DLD1 (cell line): ENCODE data around the gene VWCE.

ENCODE experiments used
- in situ Hi-C: cut with HindIII; loops from 2 replicates; pipeline ENCODE4 v1.10.0; 2017; ENCODE audit warnings: low sequenced_read_pairs

The VWCE gene

DNA sequence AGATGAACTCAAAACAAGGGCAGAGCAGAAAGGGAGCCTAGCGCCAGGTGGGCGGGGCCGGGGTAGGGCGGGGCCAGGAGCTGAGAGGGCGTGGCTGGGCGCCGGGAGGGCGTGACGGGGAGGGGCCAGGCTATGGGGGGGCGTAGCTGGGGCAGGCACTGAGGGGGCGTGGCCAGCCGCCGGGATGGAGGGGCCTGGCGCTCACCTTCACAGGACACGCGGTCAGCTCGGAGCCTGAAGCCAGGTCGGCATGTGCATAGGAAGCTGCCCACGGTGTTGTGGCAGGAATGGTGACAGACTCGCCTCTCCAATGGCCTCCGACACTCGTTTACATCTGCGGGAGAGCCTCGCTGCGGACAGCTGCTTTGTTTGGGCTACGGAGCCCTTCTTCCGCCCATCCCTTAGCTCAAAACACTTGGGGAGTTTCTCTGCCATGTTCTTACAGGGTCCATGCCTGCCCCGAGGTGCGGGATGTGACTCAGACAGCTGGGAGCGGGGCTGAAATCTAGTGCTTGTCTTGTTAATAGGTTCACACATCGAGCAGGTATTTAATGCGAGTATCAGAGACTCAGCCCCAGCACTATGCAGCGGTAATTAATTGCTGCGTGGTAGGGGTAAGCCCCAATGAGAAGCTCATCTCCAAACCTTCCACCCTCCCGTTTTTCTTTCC lies 13.4 kb downstream of the VWCE start:
- in situ Hi-C loops: no loop called here

DNA sequence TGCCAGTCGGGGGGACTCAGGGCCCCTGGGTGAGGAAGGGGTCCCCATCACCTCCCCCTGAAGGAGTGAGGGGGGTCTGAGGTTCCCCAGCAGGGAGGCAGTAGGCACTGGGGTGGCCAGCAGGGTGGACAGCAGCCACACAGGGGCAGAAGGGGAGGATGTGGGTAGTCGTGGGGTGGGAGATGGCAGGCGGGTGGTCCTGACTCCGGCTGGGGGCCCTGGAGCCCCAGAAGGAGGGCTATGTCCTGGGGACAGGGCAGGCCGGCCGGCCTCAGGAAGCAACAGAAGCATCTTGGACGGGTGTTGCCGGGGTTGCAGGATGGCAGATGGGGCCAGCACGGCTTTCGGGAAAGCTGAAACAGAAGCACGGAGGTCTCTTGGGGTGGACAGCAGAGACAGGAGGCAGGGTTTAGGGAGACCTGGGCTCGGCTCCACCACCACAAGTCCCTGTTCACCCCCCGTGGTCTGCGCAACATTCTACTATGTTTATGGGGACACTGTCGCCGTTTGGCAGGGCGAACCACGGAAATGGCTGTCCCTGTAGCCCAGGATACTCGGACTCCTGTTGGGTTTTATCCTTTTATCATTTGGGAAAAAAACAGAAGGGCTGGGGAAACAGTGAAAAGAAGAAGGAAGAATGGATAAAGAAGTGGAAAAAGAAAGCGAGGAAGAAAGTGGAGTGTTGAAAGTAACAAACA lies 14.1 kb downstream of the VWCE start:
- in situ Hi-C loops: no loop called here

DNA sequence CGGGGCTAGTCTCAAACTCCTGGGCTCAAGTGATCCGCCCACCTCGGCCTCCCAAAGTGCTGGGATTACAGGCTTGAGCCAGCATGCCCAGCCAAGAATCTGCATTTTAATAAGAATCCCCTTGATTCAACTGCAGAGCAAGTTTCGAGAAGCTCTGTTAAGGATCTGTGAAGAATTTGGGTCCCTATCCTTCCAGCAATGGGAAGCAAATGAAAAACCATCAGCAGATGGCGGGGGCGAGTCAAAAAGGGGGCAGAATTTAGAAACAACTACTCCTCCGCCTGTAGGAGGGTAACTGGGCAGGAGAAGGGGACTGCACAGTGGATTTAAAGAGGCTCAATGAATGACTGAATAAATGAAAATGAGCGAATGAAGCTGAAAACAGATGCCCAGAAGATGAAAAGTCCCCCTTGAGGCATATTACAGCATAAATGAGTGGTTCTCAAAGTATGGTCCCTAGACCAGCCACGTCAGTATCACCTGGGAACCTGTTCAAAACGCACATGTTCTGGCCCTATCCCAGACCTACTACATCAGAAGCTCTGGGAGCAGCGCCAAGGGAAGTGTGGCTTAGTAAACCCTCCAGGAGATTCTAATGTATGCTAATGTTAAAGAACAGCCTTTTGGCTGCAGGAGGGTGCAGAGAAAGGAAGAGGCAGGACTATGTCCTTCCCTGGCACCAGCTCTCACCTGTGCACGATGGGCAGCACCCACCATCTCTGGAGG lies 15.0 kb downstream of the VWCE start:
- in situ Hi-C loops: no loop called here

DNA sequence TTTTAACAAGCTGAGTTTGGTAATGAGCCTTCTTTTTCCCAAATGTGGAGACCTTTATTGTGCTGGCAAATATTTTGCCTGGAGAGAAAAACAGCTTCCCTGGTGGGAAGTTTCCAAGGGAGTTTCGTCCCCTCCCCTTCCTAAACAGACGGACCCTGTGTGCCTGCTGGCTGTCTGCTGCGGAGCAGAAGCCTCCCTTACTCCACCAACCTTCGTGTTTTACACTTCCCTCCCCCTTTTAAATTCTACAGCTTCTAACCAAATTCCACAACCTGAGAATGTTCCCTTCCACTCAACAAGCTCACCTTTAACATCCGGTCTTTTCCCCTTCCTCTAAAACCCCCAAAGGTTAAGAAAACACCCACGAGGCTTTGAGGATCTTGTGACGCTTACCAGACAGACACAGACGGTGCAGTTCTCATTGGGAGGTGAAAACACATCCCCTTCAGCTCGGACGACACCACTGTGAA lies 17.1 kb downstream of the VWCE start:
- in situ Hi-C loops: no loop called here

DNA sequence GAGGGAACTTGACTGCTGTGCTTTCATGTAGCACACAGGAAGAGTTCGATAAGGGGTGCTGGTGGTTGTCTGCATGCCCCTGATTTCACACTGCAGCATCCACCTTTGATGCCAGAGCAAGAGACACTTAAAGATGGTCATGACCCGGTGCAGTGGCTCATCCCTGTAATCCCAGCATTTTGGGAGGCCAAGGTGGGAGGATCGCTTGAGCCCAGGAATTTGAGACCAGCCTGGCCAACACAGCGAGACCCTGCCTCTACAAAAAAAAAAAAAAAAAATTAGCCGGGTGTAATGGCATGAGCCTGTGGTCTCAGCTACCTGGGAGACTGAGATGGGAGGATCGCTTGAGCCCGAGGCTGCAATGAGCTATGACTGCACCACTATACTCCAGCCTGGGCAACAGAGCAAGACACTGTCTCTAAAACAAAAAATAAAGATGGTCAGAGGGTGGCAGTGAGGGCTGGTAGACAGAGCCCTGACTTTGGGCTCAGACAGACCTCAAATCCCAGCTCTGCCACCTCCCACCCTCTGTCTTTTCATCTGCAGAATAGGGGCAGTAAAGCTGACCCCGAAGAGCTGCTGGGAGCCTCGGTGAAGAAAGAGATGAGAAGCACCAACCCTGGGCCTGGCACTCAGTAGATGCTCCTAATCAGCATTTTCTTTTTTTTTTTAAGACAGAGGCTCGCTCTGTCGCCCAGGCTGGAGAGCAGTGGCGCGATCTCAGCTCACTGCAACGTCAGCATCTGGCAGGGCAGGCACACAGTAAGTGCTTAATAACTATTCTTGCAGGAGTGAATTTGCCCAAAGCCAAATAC lies 17.7 kb downstream of the VWCE start:
- in situ Hi-C loops: no loop called here

DNA sequence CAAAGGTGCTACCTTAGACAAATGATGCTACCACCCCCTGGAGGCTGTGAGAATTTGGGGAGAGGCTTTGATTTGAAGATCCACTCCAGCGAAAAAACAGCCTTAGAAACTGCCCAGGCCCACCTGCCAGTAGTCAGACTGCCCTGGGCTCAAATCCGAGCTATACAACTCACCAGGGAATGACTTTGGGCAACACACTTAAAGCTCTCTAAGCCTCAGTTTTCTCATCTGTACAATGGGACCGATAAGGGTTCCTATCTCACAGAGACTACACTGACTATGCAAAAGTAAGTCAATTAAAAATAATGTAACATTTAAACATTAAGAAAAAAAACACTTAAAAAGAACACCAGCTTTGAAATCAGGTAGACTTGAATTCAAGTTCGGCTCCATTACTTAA lies 19.9 kb downstream of the VWCE start:
- in situ Hi-C loops: no loop called here

DNA sequence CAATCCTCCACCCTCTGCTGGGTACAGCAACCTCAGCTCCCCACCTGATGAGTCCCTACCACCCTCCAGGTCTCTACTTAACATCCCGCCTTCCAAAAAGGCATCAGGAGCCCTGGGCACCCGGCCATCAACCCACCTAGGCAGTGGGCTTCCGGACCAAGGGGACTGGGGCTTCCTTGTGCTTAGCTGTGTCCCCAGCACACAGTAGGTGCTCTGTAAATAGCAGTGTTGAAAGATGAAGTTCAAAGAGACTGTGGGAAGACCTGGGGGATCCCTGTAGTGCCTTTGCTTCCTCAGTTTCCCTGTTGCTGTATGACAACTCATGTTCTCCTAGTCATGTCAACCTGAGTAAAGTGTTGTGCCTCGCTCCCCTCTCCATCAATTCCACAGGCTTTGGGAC lies 21.0 kb downstream of the VWCE start:
- in situ Hi-C loops: no loop called here

DNA sequence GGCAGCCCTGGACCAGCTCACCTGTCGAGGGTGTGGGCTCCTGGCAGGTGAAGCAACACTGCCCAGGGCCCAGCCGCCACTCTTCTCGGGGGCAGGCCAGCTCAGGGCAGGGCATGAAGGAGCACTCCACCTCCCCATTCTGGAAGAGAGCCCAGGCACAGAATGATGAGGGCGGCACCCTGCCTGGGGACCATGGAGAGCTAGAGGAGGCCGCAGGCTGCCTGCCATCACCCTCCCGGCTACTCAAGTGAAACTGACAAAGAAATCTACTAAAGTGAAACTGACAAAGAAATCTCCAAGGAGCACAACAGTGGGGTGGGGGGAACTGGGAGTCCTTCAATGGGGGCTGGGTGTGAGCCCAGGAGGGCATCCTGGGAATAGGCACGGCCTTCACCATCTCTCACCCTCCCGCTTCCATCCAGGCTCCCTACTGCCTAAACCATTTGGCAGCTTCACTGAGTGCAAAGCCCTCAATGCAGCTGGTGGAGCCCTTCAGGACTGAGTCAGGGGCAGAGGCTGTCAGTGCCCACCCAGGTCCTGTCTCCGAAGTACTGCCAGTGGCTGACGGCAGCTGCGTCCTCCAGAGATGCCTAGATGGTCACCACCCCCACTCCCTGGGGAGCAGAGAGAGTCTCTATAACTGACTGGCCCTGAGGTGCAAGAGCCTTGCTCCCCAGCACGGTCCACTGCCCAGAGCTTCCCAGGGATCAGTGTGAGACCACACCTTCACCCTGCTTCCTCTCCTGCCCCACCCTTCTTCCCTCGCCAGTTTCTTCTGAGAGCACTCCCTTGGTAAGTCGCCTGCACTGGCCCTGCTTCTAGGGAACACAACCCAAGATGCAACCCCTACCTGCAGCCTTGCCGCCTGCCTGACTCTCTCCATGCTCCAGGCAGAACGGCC lies 21.7 kb downstream of the VWCE start:
- in situ Hi-C loops: no loop called here

DNA sequence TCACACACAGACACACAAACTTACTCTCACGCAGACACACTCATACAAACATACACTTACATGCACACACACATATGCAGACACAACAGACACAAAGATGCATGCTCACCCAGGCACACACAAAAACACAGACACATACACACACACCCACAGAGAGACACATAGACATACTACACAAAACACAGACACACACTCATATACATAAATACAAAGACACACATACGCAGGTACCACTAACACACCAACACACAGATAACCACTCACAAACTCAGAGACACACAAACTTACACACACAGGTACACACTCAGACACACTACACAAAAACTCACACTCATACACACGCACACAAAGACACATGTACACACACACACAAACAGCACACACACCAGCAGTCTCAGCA lies 22.4 kb downstream of the VWCE start:
- in situ Hi-C loops: no loop called here

DNA sequence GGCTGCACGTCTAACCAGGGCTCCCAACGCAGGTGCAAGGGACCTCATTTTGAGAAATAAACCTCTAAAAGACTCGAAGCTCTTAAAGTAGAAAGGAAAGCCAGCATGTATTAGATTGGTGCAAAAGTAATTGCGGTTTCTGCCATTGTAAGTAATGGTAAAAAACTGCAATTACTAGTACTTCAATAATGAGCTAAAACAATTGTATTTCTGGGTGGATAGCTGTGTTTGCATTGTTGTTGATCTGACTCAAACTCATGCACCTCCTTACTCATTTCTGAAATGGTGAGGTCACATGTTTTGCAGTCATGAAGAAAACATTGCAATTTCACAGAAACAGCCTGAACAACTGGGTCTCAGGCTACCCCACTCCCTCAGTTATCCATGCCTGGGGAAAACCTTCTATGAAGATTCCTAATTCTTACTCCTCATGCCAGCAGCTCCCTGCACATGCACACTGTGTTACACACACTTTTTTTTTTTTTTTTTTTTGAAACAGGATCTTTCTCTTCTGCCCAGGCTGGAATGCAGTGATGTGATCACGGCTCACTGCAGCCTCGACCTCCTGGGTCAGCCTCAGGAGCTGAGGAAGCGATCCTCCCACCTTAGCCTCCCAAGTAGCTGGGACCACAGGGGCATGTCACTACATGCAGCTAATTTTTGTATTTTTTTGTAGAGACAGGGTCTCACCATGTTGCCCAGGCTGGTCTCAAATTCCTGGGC lies 24.6 kb downstream of the VWCE start:
- in situ Hi-C loops: no loop called here

DNA sequence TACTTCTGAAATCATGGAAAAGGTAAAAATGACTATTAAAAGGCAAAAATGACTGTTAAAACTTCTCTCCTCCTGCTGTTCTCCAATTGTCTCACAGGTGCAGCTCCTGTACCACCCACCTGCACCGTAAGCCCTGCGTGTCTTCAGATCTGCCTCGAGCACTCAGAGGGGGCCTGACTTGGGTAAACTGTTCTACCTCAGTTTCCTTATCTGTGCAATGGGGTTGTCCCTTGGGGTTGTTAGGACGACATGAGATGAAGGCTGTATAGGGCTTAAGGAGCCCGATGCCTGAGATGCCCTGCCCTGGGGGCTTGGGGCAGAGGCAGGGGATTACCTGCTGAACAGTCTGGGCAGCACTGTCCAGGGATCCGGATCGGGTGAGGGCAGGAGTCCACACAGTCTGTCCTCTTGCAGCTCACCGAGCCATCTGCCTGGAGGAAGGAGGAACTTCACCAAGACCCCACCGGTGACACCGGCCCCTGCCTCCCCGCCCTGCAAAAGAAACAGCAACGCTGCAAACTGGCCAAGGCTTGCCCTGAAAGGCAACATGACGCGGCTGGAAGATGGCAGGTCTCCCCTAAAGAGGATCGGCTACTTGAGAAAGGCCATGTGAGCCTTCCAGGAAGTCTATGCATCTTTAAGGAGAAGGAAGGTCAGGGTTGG lies 26.4 kb downstream of the VWCE start:
- in situ Hi-C loops: no loop called here

DNA sequence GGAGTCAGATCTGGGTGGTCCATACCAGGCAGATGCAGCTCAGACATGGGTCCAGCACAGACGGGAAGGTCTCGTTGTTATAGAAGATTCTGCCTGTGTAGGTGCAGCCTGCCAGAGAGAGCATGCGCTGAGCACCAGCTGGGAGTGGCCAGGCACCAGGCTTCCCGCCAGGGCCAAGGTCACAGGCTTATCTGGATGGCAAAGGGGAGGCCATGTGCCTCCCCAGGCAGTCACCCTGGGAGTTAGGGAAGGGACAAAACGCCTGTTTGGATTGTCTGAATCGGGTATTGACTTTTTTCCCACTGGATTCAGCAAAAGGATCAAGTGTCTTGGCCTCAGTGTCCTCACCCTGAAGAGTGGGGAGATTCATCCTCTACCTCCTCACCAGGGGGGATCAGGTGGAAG lies 27.7 kb downstream of the VWCE start:
- in situ Hi-C loops: no loop called here

DNA sequence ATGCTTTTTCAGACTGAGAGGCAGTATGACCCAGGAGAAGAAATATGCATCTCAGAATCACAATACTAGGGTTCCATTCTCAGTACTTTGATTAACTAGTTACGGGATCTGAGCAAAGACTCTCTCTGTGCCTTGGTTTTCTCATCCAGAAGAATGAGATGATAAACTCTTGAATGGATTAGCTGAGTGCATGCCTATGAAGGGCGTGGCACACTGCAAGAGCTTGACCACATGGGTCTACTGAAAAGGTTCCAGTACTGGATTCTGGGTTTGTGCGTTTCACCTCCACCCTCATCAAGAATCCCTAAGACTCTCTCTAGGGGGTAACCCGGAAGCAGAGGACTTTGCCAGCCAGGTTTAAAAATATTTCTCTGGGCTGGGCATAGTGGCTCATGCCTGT lies 28.5 kb downstream of the VWCE start:
- in situ Hi-C loops: no loop called here

DNA sequence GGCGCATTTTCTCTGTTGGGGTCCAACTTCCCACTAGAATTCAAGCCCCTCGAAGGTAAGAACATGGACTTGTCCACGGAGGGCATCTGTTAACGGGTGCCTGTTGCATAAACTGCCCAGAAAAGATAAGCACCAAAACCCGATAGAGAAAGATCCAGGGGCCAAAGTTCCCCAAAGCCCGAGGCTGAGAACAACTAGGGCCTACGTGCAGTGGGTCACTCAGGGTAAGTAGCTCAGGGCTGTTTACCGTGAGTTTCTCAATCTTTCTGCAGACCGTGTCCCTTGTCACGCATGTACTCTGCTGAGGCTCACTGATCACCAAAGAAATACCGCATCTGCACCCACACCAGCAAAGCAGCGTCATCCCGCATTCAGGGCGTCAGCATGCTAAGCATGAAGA lies 29.8 kb downstream of the VWCE start:
- in situ Hi-C loops: no loop called here

DNA sequence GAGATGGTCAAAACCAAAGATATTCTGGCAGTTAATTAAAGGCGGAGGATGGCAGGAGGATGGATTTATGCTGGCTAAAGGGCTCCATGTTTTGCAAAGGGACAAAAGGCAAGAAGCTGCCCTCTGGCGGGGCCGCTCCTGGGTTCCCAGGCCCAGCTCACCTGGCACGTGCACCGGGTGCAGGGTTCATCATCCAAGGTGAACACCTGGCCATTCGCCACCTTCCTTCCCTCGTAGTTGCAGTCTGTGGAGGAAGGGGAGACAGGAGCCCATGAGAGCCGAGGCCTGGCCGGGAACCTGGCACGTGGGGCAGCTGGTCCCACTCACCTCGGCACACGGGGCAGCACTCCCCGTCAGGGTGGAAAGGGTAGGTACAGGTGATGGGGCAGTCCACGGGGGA lies 30.3 kb downstream of the VWCE start:
- in situ Hi-C loops: no loop called here

DNA sequence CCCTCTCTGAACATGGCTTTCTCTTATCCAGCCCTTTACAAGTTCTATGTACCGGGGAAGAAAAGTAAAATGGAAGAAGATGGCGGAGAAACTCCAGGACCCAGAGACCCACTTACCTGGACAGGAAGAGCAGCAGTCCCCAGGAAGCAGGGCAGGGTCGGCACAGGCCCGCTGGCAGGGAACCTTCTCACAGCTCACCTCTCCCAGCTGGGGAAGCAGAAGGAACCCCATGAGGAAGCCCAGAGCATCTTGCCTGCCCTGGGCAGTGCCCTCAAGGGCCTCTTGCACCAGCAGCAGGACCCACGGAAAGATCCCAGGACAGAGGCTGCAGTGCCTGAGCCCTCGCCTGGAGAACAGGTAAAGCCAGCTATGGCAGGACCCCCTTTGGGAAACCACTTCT lies 30.7 kb downstream of the VWCE start:
- in situ Hi-C loops: no loop called here

DNA sequence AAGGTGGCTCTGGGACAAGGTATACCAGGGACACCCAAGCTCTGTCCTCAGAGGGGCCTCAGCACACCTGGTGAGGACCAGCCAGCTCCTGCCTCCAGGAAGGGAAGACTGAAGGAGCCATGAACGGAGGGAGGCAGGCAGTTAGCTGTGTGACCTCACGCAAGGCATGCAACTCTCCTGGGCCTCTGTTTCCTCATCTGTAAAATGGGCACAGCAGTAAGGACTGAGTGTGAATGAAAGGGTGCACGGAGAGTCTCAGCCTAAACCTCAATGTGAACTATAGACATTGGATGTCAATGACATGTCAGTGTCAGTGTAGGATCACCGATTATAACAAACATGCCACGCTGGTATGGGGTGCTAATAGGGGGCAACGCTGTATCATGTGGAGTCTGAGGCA lies 35.8 kb downstream of the VWCE start:
- in situ Hi-C loops: no loop called here

DNA sequence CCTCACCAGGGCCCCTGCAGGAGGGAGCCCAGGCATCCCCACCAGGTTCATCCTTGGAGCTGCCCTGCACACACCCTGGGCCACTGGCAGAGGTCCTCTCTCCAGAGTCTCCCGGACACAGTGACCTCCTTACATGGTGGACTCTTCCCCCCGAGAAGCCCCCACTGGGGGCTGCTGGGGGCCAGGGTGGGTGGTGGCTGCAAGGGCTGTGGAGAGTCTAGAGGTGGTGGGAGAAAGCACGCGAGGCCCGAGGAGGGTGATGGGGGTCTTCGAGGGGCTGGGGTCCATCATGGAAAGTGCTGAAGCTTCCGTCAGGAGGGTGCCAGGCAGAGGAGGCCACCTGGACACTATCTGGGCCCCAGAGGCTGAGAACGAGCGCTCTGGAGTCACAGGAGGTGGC lies 36.6 kb downstream of the VWCE start:
- in situ Hi-C loops: no loop called here
